Stimulated activated CD8-positive, alpha-beta memory T cell treated with anti-CD3 and anti-CD28 coated beads, Interleukin-15, amount 100 ng/mL, for 4 hours (primary cell): ENCODE data around the gene CHURC1.

Source experiments
- DNase-seq, 2 donors: peaks; one replicate each; pipeline ENCODE4 v3.0.0-alpha.2; 2020; ENCODE audit warnings: low read depth in 2 of 2

The CHURC1 gene

DNA sequence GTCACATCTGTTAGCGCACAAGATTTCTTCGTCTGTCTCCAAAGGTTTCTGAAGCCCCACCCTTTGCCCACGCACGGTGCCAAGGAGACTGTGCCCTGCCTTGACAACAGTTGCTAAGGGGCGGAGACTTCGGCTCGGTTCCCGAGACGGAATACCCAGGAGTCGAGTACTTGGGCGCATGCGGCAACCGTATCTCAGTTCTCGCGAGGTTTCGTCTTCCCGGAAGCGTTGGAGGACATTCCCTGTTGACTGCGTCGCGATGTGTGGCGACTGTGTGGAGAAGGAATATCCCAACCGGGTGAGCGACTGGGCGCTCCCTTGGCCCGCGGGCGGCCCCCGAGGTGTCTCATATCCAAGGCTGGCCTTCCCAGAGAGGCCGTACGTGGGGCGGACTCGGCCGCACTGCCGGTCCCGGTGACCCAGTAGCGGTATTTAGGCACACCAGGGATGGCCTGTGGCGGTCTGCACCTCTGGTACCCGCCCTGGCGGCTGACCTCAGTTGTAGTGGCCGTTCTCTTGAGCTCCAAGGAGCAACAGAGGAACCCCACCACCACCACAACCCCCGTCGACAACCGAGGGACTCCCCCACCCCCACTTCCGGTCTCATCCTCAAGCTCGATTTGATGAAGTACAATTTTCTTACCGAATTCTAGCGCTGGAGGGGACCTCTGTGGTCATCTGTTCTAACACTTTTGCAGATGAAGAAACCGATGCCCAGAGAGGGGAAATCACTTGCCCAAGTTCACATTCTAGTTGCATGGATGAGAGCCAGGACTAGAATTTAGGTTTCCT is at the start of gene CHURC1:
Gene CHURC1, plus strand, starts transcription at position 219 of the 792 bp plus-strand sequence. Its CDS starts 41 bp downstream, at position 260.
- peak; percentile 90 to 98 for DNase-seq

DNA sequence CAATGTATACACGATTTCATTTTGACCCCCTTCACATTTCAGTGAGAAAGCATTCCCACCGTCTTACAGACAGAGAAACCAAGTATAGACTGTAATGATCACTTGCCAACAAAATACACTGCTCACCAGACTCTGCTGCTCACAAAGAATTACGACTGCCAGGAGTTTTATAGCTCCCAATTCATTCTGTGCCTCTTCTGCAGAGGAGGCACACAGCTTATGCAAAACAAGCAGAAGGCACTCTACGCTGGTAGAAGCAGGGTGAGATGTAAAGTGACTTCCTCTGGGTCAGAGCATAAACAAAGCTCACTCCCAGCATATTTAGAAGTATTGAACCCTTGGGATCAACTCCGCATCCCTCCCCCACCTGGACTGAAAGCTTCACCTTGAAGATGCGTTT is 49.1 kb upstream of the CHURC1 start:
- no peak for DNase-seq

DNA sequence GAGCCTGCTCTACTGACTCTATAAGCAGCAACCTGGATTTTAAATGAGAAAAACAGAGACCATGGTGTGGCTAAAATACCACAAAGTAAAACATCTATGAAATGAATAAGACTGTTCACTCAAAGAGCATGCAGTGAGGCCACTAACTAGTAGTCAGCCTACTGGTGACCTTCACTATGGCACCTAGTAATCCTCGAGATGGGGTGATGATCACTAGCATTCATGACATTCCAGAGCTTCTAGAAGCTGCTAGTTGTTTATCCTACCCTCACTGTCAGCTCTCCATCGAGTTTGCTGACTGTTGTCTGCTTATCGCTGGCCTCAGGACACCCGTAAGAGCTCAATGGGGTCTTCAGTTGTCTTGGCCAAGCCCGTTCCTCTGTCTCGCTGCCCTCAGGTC is 48.3 kb upstream of the CHURC1 start:
- DNase-seq, result no peak

- DNase-seq, result no peak
These were observed 47.1 kb upstream of the CHURC1 start for GRCh38 chr14:64867182-64867581.

- no peak for DNase-seq
These were observed 45.9 kb upstream of the CHURC1 start for GRCh38 chr14:64868379-64868778.

DNA sequence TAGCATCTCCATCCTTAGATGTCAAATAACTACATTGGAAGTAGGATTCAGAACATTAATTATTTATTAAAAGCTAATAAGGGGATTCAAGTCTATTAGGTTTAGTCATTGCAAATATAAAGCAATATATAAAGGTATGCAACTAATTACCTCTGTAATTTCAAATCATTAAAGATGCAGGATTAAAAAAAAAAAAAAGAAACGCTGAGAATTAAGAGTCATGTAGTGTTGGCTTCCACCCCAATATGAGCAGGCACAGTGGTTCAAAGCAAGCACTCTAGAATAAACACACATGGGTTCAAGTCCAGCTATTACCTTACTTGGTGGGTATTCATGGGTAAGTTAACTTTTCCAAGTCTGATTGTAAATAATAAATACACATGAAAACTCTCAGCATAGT is 45.4 kb upstream of the CHURC1 start:
- no peak for DNase-seq

- DNase-seq, result no peak
These were observed 44.1 kb upstream of the CHURC1 start for GRCh38 chr14:64870160-64870559.

DNA sequence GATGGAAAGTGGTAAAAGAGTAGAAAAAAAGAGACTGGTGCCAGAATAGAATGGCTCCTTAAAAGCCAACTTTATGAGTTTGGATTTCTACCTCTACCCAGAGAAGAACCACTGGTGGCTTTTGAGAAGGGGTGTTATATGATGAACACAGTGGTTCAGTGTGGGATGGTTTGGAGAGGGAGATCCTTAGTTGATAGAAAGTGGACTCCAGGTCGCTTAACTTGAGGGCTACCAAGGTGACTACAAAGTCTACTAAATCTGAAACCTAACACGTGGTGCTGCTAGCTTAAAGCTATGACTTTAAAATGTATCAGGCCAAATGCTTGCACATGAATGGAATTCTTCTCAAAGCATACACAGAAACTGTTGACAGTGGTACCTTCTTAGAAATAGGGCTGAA is 42.9 kb upstream of the CHURC1 start:
- DNase-seq, result no peak

- no peak for DNase-seq
These were observed 40.6 kb upstream of the CHURC1 start for GRCh38 chr14:64873506-64874219.

GRCh38 chr14:64875350-64875749 is 38.9 kb upstream of the CHURC1 start:
- DNase-seq, result no peak

DNA sequence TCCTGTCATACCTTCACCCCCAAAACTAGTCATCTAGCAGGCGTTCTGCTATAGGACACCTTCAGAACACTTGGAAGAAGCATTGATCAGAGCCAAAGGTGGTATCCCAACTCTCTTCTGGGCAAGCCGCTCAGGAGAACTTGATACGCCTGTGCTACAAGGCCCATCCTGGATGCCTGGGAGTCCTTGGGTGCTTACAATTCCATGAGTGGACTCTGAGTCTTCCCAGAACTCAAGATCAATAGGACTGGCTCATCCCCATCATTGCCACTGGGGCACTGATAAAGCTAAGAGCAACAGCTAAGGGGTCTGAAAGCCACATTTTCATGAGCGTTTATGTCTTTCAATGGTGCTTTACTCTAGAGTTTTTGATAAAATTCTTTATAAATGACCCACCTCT is 36.4 kb upstream of the CHURC1 start:
- DNase-seq, result no peak

GRCh38 chr14:64878837-64879634 is 35.2 kb upstream of the CHURC1 start:
- DNase-seq, result no peak

GRCh38 chr14:64879635-64880220 is 34.5 kb upstream of the CHURC1 start, which contains the start of gene SPTB:
Gene SPTB, minus strand, starts transcription at chr14:64879907. Its CDS starts 56,813 bp downstream, at chr14:64823094.
- peak; percentile 61 for DNase-seq

- DNase-seq, result peak; percentile 13 to 30
These were observed 33.8 kb upstream of the CHURC1 start for GRCh38 chr14:64880221-64881121.

DNA sequence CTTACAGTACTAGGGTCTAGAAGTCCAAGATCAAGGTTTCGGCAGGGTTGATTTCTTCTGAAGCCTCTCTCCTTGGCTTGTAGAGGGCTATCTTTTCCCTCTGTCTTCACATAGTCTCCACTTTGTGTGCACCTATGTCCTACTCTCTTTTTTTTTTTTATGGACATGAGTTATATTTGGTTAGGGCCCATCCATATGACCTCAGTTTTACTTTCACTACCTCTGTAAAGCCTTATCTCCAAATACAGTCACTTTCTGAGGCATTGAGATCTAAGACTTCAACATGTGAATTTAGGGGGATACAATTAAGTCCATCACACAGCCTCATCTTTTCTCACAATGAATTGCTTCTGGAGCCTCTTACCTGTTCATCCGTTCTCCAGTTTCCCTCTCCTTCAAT is 28.7 kb upstream of the CHURC1 start:
- no peak for DNase-seq

GRCh38 chr14:64889352-64889751 is 24.9 kb upstream of the CHURC1 start:
- no peak for DNase-seq

- DNase-seq, result no peak
These were observed 22.9 kb upstream of the CHURC1 start for GRCh38 chr14:64891173-64891838.

DNA sequence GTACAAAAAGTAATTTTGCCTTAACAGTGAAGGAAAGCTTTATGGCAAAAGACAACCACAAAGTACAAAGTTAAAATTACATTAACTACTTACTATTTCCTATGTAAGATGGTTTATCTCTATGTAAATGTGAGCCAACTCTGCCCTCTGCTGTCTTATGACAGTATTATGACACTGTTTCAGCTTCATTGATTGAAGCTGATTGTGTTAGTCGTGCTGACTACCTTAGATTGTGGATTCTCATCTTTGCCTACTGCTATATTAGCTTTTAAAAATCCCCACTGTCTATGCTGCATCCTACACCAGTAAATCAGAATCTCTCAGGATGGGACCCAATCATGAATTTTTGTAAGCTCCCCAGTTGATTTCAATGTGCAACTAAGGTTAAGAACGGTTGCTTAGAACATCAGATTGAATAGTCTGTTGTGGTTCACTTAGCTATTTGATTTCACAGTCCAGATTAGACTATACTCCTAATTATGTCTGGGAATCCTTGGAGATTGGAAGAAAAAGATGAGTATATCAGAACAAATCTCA is 22.3 kb upstream of the CHURC1 start:
- DNase-seq, result no peak

GRCh38 chr14:64899958-64900357 is 14.3 kb upstream of the CHURC1 start:
- DNase-seq, result no peak

GRCh38 chr14:64906022-64906421 is 8.2 kb upstream of the CHURC1 start:
- DNase-seq, result no peak
